Keratinocyte (primary cell): Measurements from ENCODE around the gene HNRNPUL2. TPM values are rescaled to one million over a fixed set of nuclear protein-coding genes. Genes with fewer than 3 reads are reported as not detected.

Experiments used
- DNase-seq: peaks from one replicate; pipeline ENCODE4 v3.0.0-alpha.2; 2011; ENCODE audit warnings: low read depth, missing footprints, low spot score
- FAIRE-seq: peaks from 2 replicates; lab custom pipeline; 2011; peaks lifted over from hg19 to GRCh38; lab: Jason Lieb, UNC
- H2AFZ ChIP-seq: 2 replicates; pipeline ENCODE4 v1.6.0; 2012; ENCODE audit warnings: low read length, control low read depth, inconsistent platforms; ENCODE audit not compliant: control insufficient read depth
- H3K27ac ChIP-seq: 2 replicates; pipeline ENCODE4 v1.5.1; 2011; ENCODE audit warnings: low read length; ENCODE audit not compliant: control insufficient read depth, insufficient read depth
- H3K27me3 ChIP-seq: 3 replicates; pipeline ENCODE4 v1.6.0; 2011; ENCODE audit warnings: low read length; ENCODE audit not compliant: control insufficient read depth, insufficient read depth; ENCODE audit errors: extremely low read depth
- H3K36me3 ChIP-seq, 2 experiments: 2 replicates in 1 of 2; 3 replicates in 1 of 2; pipeline ENCODE4 v1.5.1; 2011; ENCODE audit warnings: low read length in 2 of 2, mild to moderate bottlenecking in 1 of 2; ENCODE audit not compliant: control insufficient read depth in 2 of 2, insufficient read depth in 2 of 2; ENCODE audit errors: extremely low read depth in 1 of 2
- H3K4me1 ChIP-seq: 3 replicates; pipeline ENCODE4 v1.5.1; 2011; ENCODE audit warnings: low read length; ENCODE audit not compliant: control insufficient read depth, insufficient read depth; ENCODE audit errors: extremely low read depth
- H3K4me2 ChIP-seq: 3 replicates; pipeline ENCODE4 v1.6.0; 2011; ENCODE audit warnings: low read depth, low read length; ENCODE audit not compliant: control insufficient read depth, insufficient read depth; ENCODE audit errors: extremely low read depth
- H3K4me3 ChIP-seq, 3 experiments: fragments of 200-600 bp in 1 of 3; sonication (generic) in 1 of 3; 2 replicates in 2 of 3; 3 replicates in 1 of 3; pipeline ENCODE4 v1.5.1; 2011 to 2016; ENCODE audit warnings: low read length in 3 of 3, mild to moderate bottlenecking in 3 of 3, control low read depth in 2 of 3, inconsistent platforms in 1 of 3, low read depth in 1 of 3, mixed read lengths in 1 of 3, mixed run types in 1 of 3, moderate library complexity in 1 of 3; ENCODE audit not compliant: control insufficient read depth in 2 of 3, insufficient read depth in 2 of 3; ENCODE audit errors: extremely low read depth in 1 of 3
- H3K79me2 ChIP-seq: 2 replicates; pipeline ENCODE4 v1.6.0; 2012; ENCODE audit warnings: low read length; ENCODE audit not compliant: control insufficient read depth, insufficient read depth
- H3K9ac ChIP-seq: 3 replicates; pipeline ENCODE4 v1.6.0; 2011; ENCODE audit warnings: low read length; ENCODE audit not compliant: control insufficient read depth, insufficient read depth; ENCODE audit errors: extremely low read depth
- H3K9me1 ChIP-seq: 3 replicates; pipeline ENCODE4 v1.6.0; 2011; ENCODE audit warnings: low read length; ENCODE audit not compliant: control insufficient read depth, insufficient read depth; ENCODE audit errors: extremely low read depth
- H3K9me3 ChIP-seq: 2 replicates; pipeline ENCODE4 v1.5.1; 2012; ENCODE audit warnings: low read depth, low read length; ENCODE audit not compliant: control insufficient read depth
- H4K20me1 ChIP-seq: 3 replicates; pipeline ENCODE4 v1.6.0; 2011; ENCODE audit warnings: low read length; ENCODE audit not compliant: control insufficient read depth, insufficient read depth; ENCODE audit errors: extremely low read depth
- EZH2 ChIP-seq: IDR thresholded peaks from one replicate; pipeline ENCODE4 v1.6.1; 2012; ENCODE audit warnings: inconsistent platforms, mild to moderate bottlenecking, low read length, moderate library complexity
- dilution Hi-C: fragments of 300-500 bp; cut with MboI; formaldehyde crosslinking; loops from one replicate; pipeline ENCODE4 v1.7.0; 2020; ENCODE audit warnings: low sequenced_read_pairs; ENCODE audit not compliant: extremely low pct_ligation_motif_present
- polyA plus RNA-seq, 5 experiments: library from polyadenylated mRNA; depleted of rRNA in 3 of 5; stranded (reverse) in 3 of 5; stranded (forward) in 1 of 5; unstranded in 1 of 5; fragments of >200 nt; gene quantifications; 1 replicate in 1 of 5; 2 replicates in 3 of 5; 3 replicates in 1 of 5; pipeline versions ENCODE4 v1.2.1 to v1.2.3, GENCODE V29; 2011 to 2012; ENCODE audit warnings: missing spikeins in 2 of 5, low read depth in 1 of 5, low replicate concordance in 1 of 5
- TF ChIP-seq, protein P1 (sequence below), 3 experiments: IDR thresholded peaks in 1 of 3; conservative IDR thresholded peaks in 1 of 3; optimal IDR thresholded peaks in 1 of 3; 2 replicates in 2 of 3; 3 replicates in 1 of 3; pipeline versions ENCODE3 to v1.5.1; 2011; ENCODE audit warnings: low read length in 3 of 3, mild to moderate bottlenecking in 3 of 3, moderate library complexity in 2 of 3, control low read depth in 1 of 3, inconsistent platforms in 1 of 3; ENCODE audit not compliant: insufficient read depth in 2 of 3; ENCODE audit errors: extremely low read depth in 1 of 3

Gene HNRNPUL2
- polyA plus RNA-seq, 1 donor (not counting 4 experiments of a cell fraction or from before 2014, with no cell fraction given) = 29.0 TPM

DNA sequence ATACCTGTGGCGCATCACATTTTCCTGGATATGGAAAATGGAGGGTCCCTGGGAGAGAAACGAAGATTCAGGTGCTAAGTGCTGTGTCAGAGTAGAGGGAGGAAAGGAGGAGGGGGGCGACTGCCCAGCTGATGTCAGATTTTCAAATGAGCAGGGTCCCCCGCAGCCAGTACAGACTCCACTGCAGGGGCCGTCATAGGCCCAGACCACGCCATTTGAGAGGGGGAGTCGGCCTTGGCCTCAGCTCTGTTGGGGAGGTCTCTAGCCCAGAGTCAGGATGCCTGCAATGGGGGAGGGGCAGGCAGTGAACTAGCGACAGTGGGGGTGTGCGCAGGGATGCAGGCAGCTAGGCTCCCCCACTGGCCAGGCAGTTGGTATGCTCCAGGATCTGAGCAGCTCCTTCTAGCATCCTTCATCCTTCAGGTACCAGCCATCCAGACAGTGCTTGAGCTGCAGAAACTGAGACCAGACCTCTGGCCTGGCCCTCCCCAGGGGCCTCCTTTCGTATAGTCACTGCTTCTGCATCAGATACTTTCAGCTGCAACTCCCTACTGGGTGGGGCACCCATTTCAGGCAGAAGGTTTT, 19.9 kb downstream of the HNRNPUL2 start, which contains the start of the genes BSCL2 and GNG3:
BSCL2 (minus strand) TSS at position 148 of the 585 bp plus-strand sequence. CDS start 229 bp downstream, outside the sequence.
GNG3 (plus strand) TSS at position 400 of the 585 bp plus-strand sequence. CDS start 620 bp downstream, outside the sequence.
- TF ChIP-seq EZH2 = no peak
- TF ChIP-seq, protein P1, sequence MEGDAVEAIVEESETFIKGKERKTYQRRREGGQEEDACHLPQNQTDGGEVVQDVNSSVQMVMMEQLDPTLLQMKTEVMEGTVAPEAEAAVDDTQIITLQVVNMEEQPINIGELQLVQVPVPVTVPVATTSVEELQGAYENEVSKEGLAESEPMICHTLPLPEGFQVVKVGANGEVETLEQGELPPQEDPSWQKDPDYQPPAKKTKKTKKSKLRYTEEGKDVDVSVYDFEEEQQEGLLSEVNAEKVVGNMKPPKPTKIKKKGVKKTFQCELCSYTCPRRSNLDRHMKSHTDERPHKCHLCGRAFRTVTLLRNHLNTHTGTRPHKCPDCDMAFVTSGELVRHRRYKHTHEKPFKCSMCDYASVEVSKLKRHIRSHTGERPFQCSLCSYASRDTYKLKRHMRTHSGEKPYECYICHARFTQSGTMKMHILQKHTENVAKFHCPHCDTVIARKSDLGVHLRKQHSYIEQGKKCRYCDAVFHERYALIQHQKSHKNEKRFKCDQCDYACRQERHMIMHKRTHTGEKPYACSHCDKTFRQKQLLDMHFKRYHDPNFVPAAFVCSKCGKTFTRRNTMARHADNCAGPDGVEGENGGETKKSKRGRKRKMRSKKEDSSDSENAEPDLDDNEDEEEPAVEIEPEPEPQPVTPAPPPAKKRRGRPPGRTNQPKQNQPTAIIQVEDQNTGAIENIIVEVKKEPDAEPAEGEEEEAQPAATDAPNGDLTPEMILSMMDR (optimal IDR thresholded peaks at IDR 0.05 in 1 of 3, IDR thresholded peaks at IDR 0.05 in 1 of 3, conservative IDR thresholded peaks at IDR 0.05 in 1 of 3; ENCODE audit: extremely low read depth in 1 of 3, insufficient read depth in 2 of 3, low read length in 3 of 3) = no peak
- H3K36me3 ChIP-seq = peaks cover 4 to 13% of the 10 kb centered on the region in 2 experiments

DNA sequence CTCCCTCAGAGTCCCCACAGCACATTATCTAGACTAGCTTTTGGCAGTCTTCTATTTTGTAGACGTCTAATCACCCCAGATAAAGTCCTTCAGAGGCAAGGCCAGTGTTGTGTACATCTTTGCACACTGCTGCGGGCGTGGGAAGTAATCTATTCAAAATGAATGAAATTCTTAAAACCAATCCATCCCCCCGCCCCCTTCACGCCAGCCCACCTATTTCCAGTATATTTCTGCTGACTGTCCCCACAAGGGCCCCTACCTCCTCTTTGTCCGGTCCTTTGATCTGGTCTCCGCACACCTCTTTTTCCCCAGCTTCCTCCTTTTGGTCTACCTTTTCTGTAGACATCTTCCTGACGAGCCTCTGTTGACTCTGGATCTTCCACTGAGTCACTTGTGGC, 20.4 kb downstream of the HNRNPUL2 start:
- peak overlapping the region; percentile 52 for H3K9ac ChIP-seq
- H3K79me2 ChIP-seq = no peaks in the 10 kb centered on the region
- H3K9me1 ChIP-seq = no peaks in the 10 kb centered on the region
- DNase-seq (no peak), FAIRE-seq (no peak)
- no peak overlapping the region for H2AFZ ChIP-seq
- H3K4me3 ChIP-seq = no peak overlapping the region
- no peaks in the 10 kb centered on the region for H4K20me1 ChIP-seq
- dilution Hi-C loops = no loop called here
- H3K27ac ChIP-seq = no peak overlapping the region
- H3K36me3 ChIP-seq = peaks cover 2 to 13% of the 10 kb centered on the region in 2 experiments
- no peaks in the 10 kb centered on the region for H3K9me3 ChIP-seq
- peak overlapping the region; percentile 72 for H3K4me2 ChIP-seq
- peaks cover 36% of the 10 kb centered on the region for H3K4me1 ChIP-seq
- TF ChIP-seq EZH2 = no peak
- TF ChIP-seq, protein P1 (optimal IDR thresholded peaks at IDR 0.05 in 1 of 3, IDR thresholded peaks at IDR 0.05 in 1 of 3, conservative IDR thresholded peaks at IDR 0.05 in 1 of 3; ENCODE audit: extremely low read depth in 1 of 3, insufficient read depth in 2 of 3, low read length in 3 of 3) = no peak
- H3K27me3 ChIP-seq = no peaks in the 10 kb centered on the region

More for the DNA sequence above, 19.9 kb downstream of the HNRNPUL2 start, which contains the start of the genes BSCL2 and GNG3:
- dilution Hi-C loops = no loop called here
- Histone ChIP-seq H3K79me2 (no peaks in the 10 kb centered on the region), H3K27ac (peak within 1 kb of the TSS; percentile 93), H3K4me1 (peaks cover 36% of the 10 kb centered on the region), H3K27me3 (no peaks in the 10 kb centered on the region), H3K9me1 (no peaks in the 10 kb centered on the region), H2AFZ (peak within 1 kb of the TSS; percentile 77), H4K20me1 (no peaks in the 10 kb centered on the region), H3K4me3 (peak within 1 kb of the TSS; percentile 31 to 59 (median 53)), H3K9ac (peak within 1 kb of the TSS; percentile 88), H3K9me3 (no peaks in the 10 kb centered on the region), H3K4me2 (peak within 1 kb of the TSS; percentile 99)
- DNase-seq (no peak), FAIRE-seq (no peak)
